ENCODE data around the gene CNDP1. TPM values are rescaled to one million over a fixed set of nuclear protein-coding genes. Genes with fewer than 3 reads are reported as not detected.

Gene CNDP1
- total RNA-seq, 4 donors from 2014 or later = 0.15 TPM; not detected in 3

- TF ChIP-seq POLR2AphosphoS5 (IDR thresholded peaks at IDR 0.05) = no peak
- no peak for TF ChIP-seq CTCF (IDR thresholded peaks at IDR 0.05)
- no peak for TF ChIP-seq POLR2A (IDR thresholded peaks at IDR 0.05)
- no peak for TF ChIP-seq EP300 (IDR thresholded peaks at IDR 0.05)
- Histone ChIP-seq H3K27me3 (no peaks in the 10 kb centered on the region), H3K9me3 (peaks cover 0 to 6% (median 0%) of the 10 kb centered on the region in 3 donors), H3K4me3 (no peak overlapping the region), H3K4me1 (peaks cover 0 to 3% (median 0%) of the 10 kb centered on the region in 3 donors), H3K36me3 (no peaks in the 10 kb centered on the region), H3K27ac (no peak overlapping the region)
- WGBS, 2 donors (ENCODE audit: low coverage in 1 of 2) = 90 to 92% methylated on average over 5 to 7 of the region's 7 CpGs
- ATAC-seq = no peak
Observed at GRCh38 chr18:74610051-74610615, 75.8 kb downstream of the CNDP1 start.

GRCh38 chr18:74610860-74611259 is 76.6 kb downstream of the CNDP1 start:
- no peak overlapping the region for H3K4me3 ChIP-seq
- WGBS, 2 donors (ENCODE audit: low coverage in 1 of 2) = 75 to 100% methylated on average over 1 of the region's 1 CpG
- no peak overlapping the region for H3K27ac ChIP-seq
- ATAC-seq = no peak
- no peaks in the 10 kb centered on the region for H3K36me3 ChIP-seq
- TF ChIP-seq EP300 (IDR thresholded peaks at IDR 0.05) (no peak), POLR2A (IDR thresholded peaks at IDR 0.05) (no peak), CTCF (IDR thresholded peaks at IDR 0.05) (no peak), POLR2AphosphoS5 (IDR thresholded peaks at IDR 0.05) (no peak)
- no peaks in the 10 kb centered on the region for H3K27me3 ChIP-seq
- H3K9me3 ChIP-seq = peaks cover 0 to 7% (median 0%) of the 10 kb centered on the region in 3 donors
- H3K4me1 ChIP-seq = no peaks in the 10 kb centered on the region

DNA sequence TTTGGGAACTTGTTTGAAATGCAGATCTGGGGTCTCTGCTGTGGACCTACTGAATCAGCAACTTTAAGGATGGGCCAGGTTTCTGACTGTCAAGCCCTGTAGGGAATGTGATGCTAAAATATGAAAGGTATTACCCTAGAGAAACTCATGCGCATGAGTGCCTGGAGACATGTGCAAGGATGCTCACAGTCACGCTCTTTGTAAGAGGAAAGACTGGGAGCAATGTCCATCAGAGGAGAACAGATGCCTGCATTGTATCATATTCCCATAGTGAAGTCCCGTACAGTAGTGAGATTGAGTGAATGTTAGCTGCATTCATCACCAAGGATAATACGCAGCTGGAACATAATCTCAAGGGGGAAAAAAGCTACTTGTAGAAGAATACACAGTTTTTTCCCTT is 77.5 kb downstream of the CNDP1 start:
- no peak for ATAC-seq
- Histone ChIP-seq H3K36me3 (no peaks in the 10 kb centered on the region), H3K27ac (no peak overlapping the region), H3K4me1 (no peaks in the 10 kb centered on the region), H3K4me3 (no peak overlapping the region), H3K9me3 (peaks cover 0 to 7% (median 0%) of the 10 kb centered on the region in 3 donors), H3K27me3 (no peaks in the 10 kb centered on the region)
- no peak for TF ChIP-seq POLR2A (IDR thresholded peaks at IDR 0.05)
- TF ChIP-seq POLR2AphosphoS5 (IDR thresholded peaks at IDR 0.05) = no peak
- TF ChIP-seq EP300 (IDR thresholded peaks at IDR 0.05) = no peak
- no peak for TF ChIP-seq CTCF (IDR thresholded peaks at IDR 0.05)
- 60 to 85% methylated on average over 2 to 4 of the region's 4 CpGs for WGBS, 2 donors (ENCODE audit: low coverage in 1 of 2)

DNA sequence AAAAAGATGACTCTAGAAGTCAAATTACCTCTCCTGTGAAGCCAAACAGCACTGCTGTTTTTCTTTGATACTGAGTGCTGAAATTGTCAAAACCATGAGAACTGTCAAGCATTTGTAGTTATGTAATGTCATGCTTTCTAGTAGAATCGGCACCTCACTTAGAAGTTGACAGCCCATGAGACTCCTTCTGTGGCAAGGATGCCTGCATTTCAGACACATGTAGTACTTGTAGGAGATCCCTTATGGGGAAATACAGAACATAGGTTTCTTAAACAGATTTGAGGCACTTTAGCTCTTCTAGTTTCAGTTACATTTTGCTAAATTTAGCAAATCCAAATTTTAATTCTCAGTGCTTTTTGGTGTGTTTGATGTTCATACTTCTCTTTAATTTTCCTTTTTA is 79.1 kb downstream of the CNDP1 start:
- Histone ChIP-seq H3K27ac (no peak overlapping the region), H3K36me3 (no peaks in the 10 kb centered on the region), H3K4me1 (no peaks in the 10 kb centered on the region), H3K9me3 (peaks cover 0 to 7% (median 0%) of the 10 kb centered on the region in 3 donors), H3K27me3 (no peaks in the 10 kb centered on the region), H3K4me3 (no peak overlapping the region)
- WGBS, 2 donors (ENCODE audit: low coverage in 1 of 2) = 50% methylated on average over 1 of the region's 1 CpG
- TF ChIP-seq POLR2A (IDR thresholded peaks at IDR 0.05) = no peak
- no peak for TF ChIP-seq CTCF (IDR thresholded peaks at IDR 0.05)
- no peak for TF ChIP-seq POLR2AphosphoS5 (IDR thresholded peaks at IDR 0.05)
- no peak for TF ChIP-seq EP300 (IDR thresholded peaks at IDR 0.05)
- no peak for ATAC-seq

DNA sequence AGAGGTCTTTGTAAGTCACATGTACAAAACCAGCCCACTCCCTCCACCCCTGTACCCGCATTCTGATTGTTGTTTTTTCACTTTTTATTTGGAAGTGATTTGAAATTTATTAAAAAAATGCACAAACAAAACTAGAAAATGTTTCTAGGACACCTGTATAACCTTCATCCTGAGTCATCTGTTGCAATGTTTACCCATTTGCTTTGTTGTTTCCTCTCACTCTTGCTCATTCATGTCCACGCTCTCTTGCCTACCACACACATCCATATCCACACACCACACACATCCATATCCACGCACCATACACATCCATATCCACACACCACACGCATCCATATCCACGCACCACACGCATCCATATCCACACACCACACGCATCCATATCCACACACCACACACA is 82.2 kb downstream of the CNDP1 start:
- Histone ChIP-seq H3K9me3 (peaks cover 0 to 7% (median 0%) of the 10 kb centered on the region in 3 donors), H3K27me3 (no peaks in the 10 kb centered on the region), H3K4me3 (no peak overlapping the region), H3K36me3 (no peaks in the 10 kb centered on the region), H3K27ac (no peak overlapping the region), H3K4me1 (no peaks in the 10 kb centered on the region)
- TF ChIP-seq CTCF (IDR thresholded peaks at IDR 0.05) (no peak), EP300 (IDR thresholded peaks at IDR 0.05) (no peak), POLR2AphosphoS5 (IDR thresholded peaks at IDR 0.05) (no peak)
- ATAC-seq = no peak
- 66 to 79% methylated on average over 7 of the region's 7 CpGs for WGBS, 2 donors (ENCODE audit: low coverage in 1 of 2)
